ENCODE measurements around the gene GID8. TPM values are rescaled to one million over a fixed set of nuclear protein-coding genes. Genes with fewer than 3 reads are reported as not detected.

The GID8 gene
- total and polyA plus RNA-seq, 2 of the 4 experiments (the other 2 are of a cell fraction), result 21.5 to 33.9 TPM

- no peaks in the 10 kb centered on the region for H3K36me3 ChIP-seq (ENCODE audit: control insufficient read depth, insufficient read depth, low read length)
- H2BK5ac ChIP-seq (ENCODE audit: low read depth, low read length, poor library complexity, severe bottlenecking), result peak overlapping the region; percentile 2
- WGBS, 2 experiments (ENCODE audit: extremely low coverage in 2 of 2, insufficient read length in 1 of 2), result 72% methylated on average over 4 of the region's 10 CpGs; no CpG with 5 or more reads in 1 of the 2 experiments
- H3K27me3 ChIP-seq (ENCODE audit: control insufficient read depth, insufficient read depth, low read length), result peaks cover 64% of the 10 kb centered on the region
- no peak overlapping the region for H3K9ac ChIP-seq (ENCODE audit: low read depth, low read length)
- H3K4me2 ChIP-seq (ENCODE audit: low read depth, low read length), result no peak overlapping the region
- no peak overlapping the region for H2AFZ ChIP-seq (replicated peaks; ENCODE audit: low read length, poor library complexity)
- no peak overlapping the region for H3K27ac ChIP-seq (ENCODE audit: insufficient read depth, low read length)
- dilution Hi-C loops (cut with HindIII; ENCODE audit: low sequenced_read_pairs, unreplicated experiment) (no loop called here), in situ Hi-C loops (cut with MboI; ENCODE audit: low sequenced_read_pairs) (no loop called here), intact Hi-C loops (cut with micrococcal nuclease) (no loop called here)
- H3K18ac ChIP-seq (ENCODE audit: low read depth, low read length), result no peak overlapping the region
- no peak overlapping the region for H2BK120ac ChIP-seq (ENCODE audit: low read depth, low read length)
- ChIA-PET POLR2A (ENCODE audit: unreplicated experiment) (interaction anchor here (0.6 kb wide), 1 partner anchor 96 kb away, joined by 4 read pairs; no protein-coding TSS in a partner anchor), CTCF (no interaction called here)
- H3K4me1 ChIP-seq (ENCODE audit: control insufficient read depth, insufficient read depth, low read length), result no peaks in the 10 kb centered on the region
- DNase-seq (no peak), ATAC-seq (ENCODE audit: low read depth) (no peak)
- H3K9me3 ChIP-seq (ENCODE audit: control insufficient read depth, insufficient read depth, low read length), result no peaks in the 10 kb centered on the region
- no TSS peak for BruUV-seq (replicated peaks)
- H3K23ac ChIP-seq (ENCODE audit: low read depth, low read length), result no peak overlapping the region
- H3K4me3 ChIP-seq (ENCODE audit: insufficient read depth, low read depth, low read length), result no peak overlapping the region
- no peak overlapping the region for H4K8ac ChIP-seq (ENCODE audit: low read depth in 2 of 2, low read length in 2 of 2)
- H3K14ac ChIP-seq (replicated peaks; ENCODE audit: low read depth, low read length), result no peak overlapping the region
- H4K20me1 ChIP-seq (ENCODE audit: insufficient read depth, low read length), result no peaks in the 10 kb centered on the region
- H4K5ac ChIP-seq (ENCODE audit: low read depth, low read length), result no peak overlapping the region
- H3K79me1 ChIP-seq (ENCODE audit: low read depth in 1 of 2, low read length in 2 of 2), result no peaks in the 10 kb centered on the region
- no peak overlapping the region for H2AK9ac ChIP-seq (replicated peaks; ENCODE audit: low read depth, low read length, poor library complexity)
- TF ChIP-seq RAD21 (IDR thresholded peaks at IDR 0.05; ENCODE audit: low read length) (no peak), SMC3 (IDR thresholded peaks at IDR 0.05; ENCODE audit: low read depth, low read length) (no peak), USF2 (IDR thresholded peaks at IDR 0.05; ENCODE audit: low read depth, low read length) (no peak), NFE2L2 (IDR thresholded peaks at IDR 0.05; ENCODE audit: low read depth, low read length) (no peak), RCOR1 (IDR thresholded peaks at IDR 0.05; ENCODE audit: insufficient replicate concordance, low read length) (no peak), CTCF (conservative IDR thresholded peaks at IDR 0.05; ENCODE audit: low read depth, low read length) (no peak), ELK1 (IDR thresholded peaks at IDR 0.05; ENCODE audit: borderline replicate concordance, low read depth, low read length) (no peak)
- H2AK5ac ChIP-seq (ENCODE audit: low read depth, low read length), result no peak overlapping the region
- no peak overlapping the region for H2BK20ac ChIP-seq (ENCODE audit: low read depth, low read length)
- H4K91ac ChIP-seq (ENCODE audit: insufficient read depth, low read depth, low read length), result no peak overlapping the region
- no peak overlapping the region for H2BK15ac ChIP-seq (ENCODE audit: low read depth, low read length)
- no peak overlapping the region for H3K4ac ChIP-seq (ENCODE audit: low read depth, low read length)
- no peak overlapping the region for H3K56ac ChIP-seq (ENCODE audit: extremely low read depth, insufficient read depth, low read length)
- no peaks in the 10 kb centered on the region for H3K9me1 ChIP-seq (ENCODE audit: insufficient read depth, low read length)
Measured at GRCh38 chr20:62971211-62971949, 33.4 kb downstream of the GID8 start.

Measured in IMR-90 (cell line).